ENCODE measurements around the gene XPR1. TPM values are rescaled to one million over a fixed set of nuclear protein-coding genes. Genes with fewer than 3 reads are reported as not detected.
A peak's percentile ranks its signal among the peaks of the same experiment; 100 is the strongest.

Gene XPR1
- total RNA-seq, 2 donors from 2014 or later = 39.3 to 50.9 TPM

- Mint-ChIP-seq H3K9me3 (peaks cover 2% of the 10 kb centered on the region), H3K27me3 (ENCODE audit: insufficient read depth) (no peaks in the 10 kb centered on the region), H3K4me3 (no peak overlapping the region), H3K4me1 (peaks cover 9% of the 10 kb centered on the region), H3K36me3 (ENCODE audit: low read depth) (no peaks in the 10 kb centered on the region), H3K27ac (no peak overlapping the region)
- no peaks in the 10 kb centered on the region for H3K27me3 ChIP-seq (ENCODE audit: control insufficient read depth, insufficient read depth, low read length, poor library complexity, severe bottlenecking)
- WGBS, 2 experiments (ENCODE audit: insufficient coverage in 1 of 2, insufficient read length in 1 of 2) = 92 to 95% methylated on average over 2 to 4 of the region's 4 CpGs
- H3K9ac ChIP-seq (ENCODE audit: extremely low read depth, low read length, poor library complexity, severe bottlenecking) = no peak overlapping the region
- H3K27ac ChIP-seq (ENCODE audit: low read depth, low read length) = no peak overlapping the region
- no peak overlapping the region for H3K4me3 ChIP-seq (ENCODE audit: low read length)
- no peaks in the 10 kb centered on the region for H3K36me3 ChIP-seq (ENCODE audit: control insufficient read depth, insufficient read depth, low read length)
- no peaks in the 10 kb centered on the region for H3K4me1 ChIP-seq (ENCODE audit: control insufficient read depth, insufficient read depth, low read length)
- peaks cover 4% of the 10 kb centered on the region for H3K9me3 ChIP-seq (ENCODE audit: control insufficient read depth, low read length)
- DNase-seq = no peak
- TF ChIP-seq, protein P1, sequence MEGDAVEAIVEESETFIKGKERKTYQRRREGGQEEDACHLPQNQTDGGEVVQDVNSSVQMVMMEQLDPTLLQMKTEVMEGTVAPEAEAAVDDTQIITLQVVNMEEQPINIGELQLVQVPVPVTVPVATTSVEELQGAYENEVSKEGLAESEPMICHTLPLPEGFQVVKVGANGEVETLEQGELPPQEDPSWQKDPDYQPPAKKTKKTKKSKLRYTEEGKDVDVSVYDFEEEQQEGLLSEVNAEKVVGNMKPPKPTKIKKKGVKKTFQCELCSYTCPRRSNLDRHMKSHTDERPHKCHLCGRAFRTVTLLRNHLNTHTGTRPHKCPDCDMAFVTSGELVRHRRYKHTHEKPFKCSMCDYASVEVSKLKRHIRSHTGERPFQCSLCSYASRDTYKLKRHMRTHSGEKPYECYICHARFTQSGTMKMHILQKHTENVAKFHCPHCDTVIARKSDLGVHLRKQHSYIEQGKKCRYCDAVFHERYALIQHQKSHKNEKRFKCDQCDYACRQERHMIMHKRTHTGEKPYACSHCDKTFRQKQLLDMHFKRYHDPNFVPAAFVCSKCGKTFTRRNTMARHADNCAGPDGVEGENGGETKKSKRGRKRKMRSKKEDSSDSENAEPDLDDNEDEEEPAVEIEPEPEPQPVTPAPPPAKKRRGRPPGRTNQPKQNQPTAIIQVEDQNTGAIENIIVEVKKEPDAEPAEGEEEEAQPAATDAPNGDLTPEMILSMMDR (conservative IDR thresholded peaks at IDR 0.05) = no peak
Measured at GRCh38 chr1:180777072-180777689, 145.4 kb downstream of the XPR1 start.

DNA sequence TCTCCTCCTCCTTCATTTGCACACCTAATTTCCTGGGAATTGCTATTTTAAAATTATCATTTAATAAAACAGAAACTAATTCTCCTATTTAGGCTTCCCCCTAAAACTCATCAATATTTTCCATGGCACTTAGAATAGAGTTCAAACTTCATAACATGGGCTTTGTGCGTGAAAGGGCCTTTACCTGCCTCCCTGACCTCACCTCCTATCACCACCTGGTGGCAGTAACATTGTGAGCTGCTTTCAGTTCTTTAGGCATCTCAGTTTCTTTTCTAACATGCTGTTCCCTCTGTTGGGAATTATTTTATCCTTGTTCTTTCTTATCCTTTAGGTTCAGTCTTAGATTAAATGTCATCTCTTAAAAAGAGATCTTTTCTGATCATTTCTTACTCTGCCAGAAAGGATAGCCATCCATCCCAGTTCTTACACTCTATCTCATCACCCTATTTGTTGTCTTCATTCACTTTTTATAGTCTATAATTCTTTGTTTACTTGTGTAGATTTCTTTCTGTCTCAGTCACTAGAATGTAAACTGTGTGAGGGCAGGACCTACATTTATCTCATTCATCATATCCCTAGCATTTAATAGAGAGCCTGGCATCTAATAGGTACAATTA, 147.1 kb downstream of the XPR1 start:
- peaks cover 4% of the 10 kb centered on the region for H3K9me3 ChIP-seq (ENCODE audit: control insufficient read depth, low read length)
- no peak overlapping the region for H3K4me3 ChIP-seq (ENCODE audit: low read length)
- TF ChIP-seq, protein P1 (conservative IDR thresholded peaks at IDR 0.05) = peak; percentile 82
- no peak overlapping the region for H3K27ac ChIP-seq (ENCODE audit: low read depth, low read length)
- no peaks in the 10 kb centered on the region for H3K27me3 ChIP-seq (ENCODE audit: control insufficient read depth, insufficient read depth, low read length, poor library complexity, severe bottlenecking)
- Mint-ChIP-seq H3K9me3 (peaks cover 2% of the 10 kb centered on the region), H3K4me1 (peaks cover 9% of the 10 kb centered on the region), H3K27ac (no peak overlapping the region), H3K4me3 (no peak overlapping the region), H3K27me3 (ENCODE audit: insufficient read depth) (no peaks in the 10 kb centered on the region), H3K36me3 (ENCODE audit: low read depth) (no peaks in the 10 kb centered on the region)
- H3K9ac ChIP-seq (ENCODE audit: extremely low read depth, low read length, poor library complexity, severe bottlenecking) = no peak overlapping the region
- no peaks in the 10 kb centered on the region for H3K4me1 ChIP-seq (ENCODE audit: control insufficient read depth, insufficient read depth, low read length)
- H3K36me3 ChIP-seq (ENCODE audit: control insufficient read depth, insufficient read depth, low read length) = no peaks in the 10 kb centered on the region
- DNase-seq = peak; percentile 62
- WGBS, 2 experiments (ENCODE audit: insufficient coverage in 1 of 2, insufficient read length in 1 of 2) = 80 to 100% methylated on average over 1 of the region's 1 CpG

GRCh38 chr1:180779584-180779983, 147.8 kb downstream of the XPR1 start:
- no peak for DNase-seq
- no peak overlapping the region for H3K27ac ChIP-seq (ENCODE audit: low read depth, low read length)
- 93 to 100% methylated on average over 1 to 3 of the region's 3 CpGs for WGBS, 2 experiments (ENCODE audit: insufficient coverage in 1 of 2, insufficient read length in 1 of 2)
- H3K9me3 ChIP-seq (ENCODE audit: control insufficient read depth, low read length) = peaks cover 4% of the 10 kb centered on the region
- H3K4me3 Mint-ChIP-seq = no peak overlapping the region
- TF ChIP-seq, protein P1 (conservative IDR thresholded peaks at IDR 0.05) = no peak
- no peaks in the 10 kb centered on the region for H3K27me3 ChIP-seq (ENCODE audit: control insufficient read depth, insufficient read depth, low read length, poor library complexity, severe bottlenecking)
- H3K27ac Mint-ChIP-seq = no peak overlapping the region
- H3K36me3 Mint-ChIP-seq (ENCODE audit: low read depth) = no peaks in the 10 kb centered on the region
- H3K4me1 Mint-ChIP-seq = peaks cover 9% of the 10 kb centered on the region
- no peaks in the 10 kb centered on the region for H3K4me1 ChIP-seq (ENCODE audit: control insufficient read depth, insufficient read depth, low read length)
- no peaks in the 10 kb centered on the region for H3K27me3 Mint-ChIP-seq (ENCODE audit: insufficient read depth)
- H3K36me3 ChIP-seq (ENCODE audit: control insufficient read depth, insufficient read depth, low read length) = no peaks in the 10 kb centered on the region
- H3K9ac ChIP-seq (ENCODE audit: extremely low read depth, low read length, poor library complexity, severe bottlenecking) = no peak overlapping the region
- peaks cover 2% of the 10 kb centered on the region for H3K9me3 Mint-ChIP-seq
- no peak overlapping the region for H3K4me3 ChIP-seq (ENCODE audit: low read length)
